ENCODE measurements around the gene EDRF1.

- TF ChIP-seq CTCF (IDR thresholded peaks at IDR 0.05; ENCODE audit: low read length) = no peak
- TF ChIP-seq EZH2phosphoT487 (IDR thresholded peaks at IDR 0.05; ENCODE audit: low read length) = no peak
These were observed 42.5 kb downstream of the EDRF1 start for GRCh38 chr10:125761961-125762360.
